ENCODE data around the gene NEURL1B.

- TF ChIP-seq EZH2 (IDR thresholded peaks at IDR 0.05): no peak
- TF ChIP-seq POLR2AphosphoS5 (IDR thresholded peaks at IDR 0.05; ENCODE audit: borderline replicate concordance, low read depth, low read length): no peak
- TF ChIP-seq FOXP2 (optimal IDR thresholded peaks at IDR 0.05; ENCODE audit: control extremely low read depth, extremely low read length, insufficient read depth): no peak
These were observed 40.5 kb upstream of the NEURL1B start for GRCh38 chr5:172600571-172600970.

Data from SK-N-MC (cell line).